GM21381 (cell line): Measurements from ENCODE around the gene PTTG1.
"Not testable (repeated sequence)": the region's sequence is repeated elsewhere in the genome, so short reads cannot be mapped to it uniquely, and the experiment has no call there.

Source experiments
- ATAC-seq: cut with Tn5 transposase; IDR thresholded peaks from one replicate; pipeline ENCODE4 v1.9.1; 2021; ENCODE audit warnings: mild to moderate bottlenecking, moderate library complexity; ENCODE audit not compliant: unreplicated experiment

The PTTG1 gene

GRCh38 chr5:160420331-160420610 lies 1.4 kb upstream of the PTTG1 start:
- no peak for ATAC-seq

DNA sequence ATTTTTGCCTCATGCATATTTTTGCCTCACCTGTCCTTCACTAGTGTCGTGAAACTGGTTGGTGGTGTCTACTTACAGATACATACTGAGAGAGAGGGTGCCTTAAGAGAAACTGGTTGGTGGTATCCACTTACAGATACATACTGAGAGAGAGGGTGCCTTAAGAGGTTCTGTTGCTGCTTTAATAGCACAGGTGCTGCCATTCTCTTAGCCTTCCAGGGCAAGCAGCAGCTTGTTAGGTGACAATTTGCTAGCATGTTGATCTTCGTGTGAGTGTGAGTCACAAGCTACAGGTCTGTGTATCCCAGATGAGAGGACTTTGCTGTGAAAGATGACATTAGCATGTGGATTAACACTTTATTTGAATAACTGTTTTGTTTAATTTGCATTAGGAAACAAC lies 1.4 kb downstream of the PTTG1 start:
- no peak for ATAC-seq

DNA sequence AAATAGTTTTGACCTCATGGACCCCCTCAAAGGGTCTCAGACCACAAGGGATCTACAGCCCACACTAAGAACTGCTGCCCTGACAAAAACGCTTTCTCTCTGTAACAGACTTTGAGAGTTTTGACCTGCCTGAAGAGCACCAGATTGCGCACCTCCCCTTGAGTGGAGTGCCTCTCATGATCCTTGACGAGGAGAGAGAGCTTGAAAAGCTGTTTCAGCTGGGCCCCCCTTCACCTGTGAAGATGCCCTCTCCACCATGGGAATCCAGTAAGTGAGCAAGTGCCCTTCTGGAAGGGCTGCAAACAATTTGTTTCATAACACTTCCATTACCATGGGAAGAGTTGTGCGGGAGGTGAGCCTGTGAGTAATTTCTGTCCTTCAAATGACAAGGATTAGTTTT lies 6.0 kb downstream of the PTTG1 start:
- ATAC-seq: no peak

GRCh38 chr5:160432196-160432595 lies 10.5 kb downstream of the PTTG1 start:
- ATAC-seq: no peak

DNA sequence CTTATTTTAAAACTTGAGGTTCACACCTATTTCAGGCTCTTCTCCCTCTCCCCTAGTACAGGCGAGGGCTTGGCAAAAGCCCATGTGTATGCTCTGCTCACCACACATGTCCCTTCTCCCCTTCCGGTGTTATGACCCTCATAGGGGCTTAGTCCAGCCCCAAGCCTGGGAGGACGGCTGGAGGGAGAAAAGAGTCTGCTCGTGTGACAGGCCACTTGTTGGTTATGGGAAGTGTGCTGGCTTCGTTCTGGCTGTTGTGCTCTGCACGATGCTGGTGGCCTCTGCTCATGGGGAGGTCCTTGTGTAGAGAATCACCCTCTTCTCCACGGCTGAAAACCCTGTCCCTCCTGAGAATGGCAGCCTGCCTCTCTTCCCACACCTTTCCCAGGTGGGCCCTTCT lies 11.1 kb downstream of the PTTG1 start:
- no peak for ATAC-seq

- ATAC-seq: peak; percentile 77
These were observed 12.4 kb downstream of the PTTG1 start for GRCh38 chr5:160434022-160434531.

DNA sequence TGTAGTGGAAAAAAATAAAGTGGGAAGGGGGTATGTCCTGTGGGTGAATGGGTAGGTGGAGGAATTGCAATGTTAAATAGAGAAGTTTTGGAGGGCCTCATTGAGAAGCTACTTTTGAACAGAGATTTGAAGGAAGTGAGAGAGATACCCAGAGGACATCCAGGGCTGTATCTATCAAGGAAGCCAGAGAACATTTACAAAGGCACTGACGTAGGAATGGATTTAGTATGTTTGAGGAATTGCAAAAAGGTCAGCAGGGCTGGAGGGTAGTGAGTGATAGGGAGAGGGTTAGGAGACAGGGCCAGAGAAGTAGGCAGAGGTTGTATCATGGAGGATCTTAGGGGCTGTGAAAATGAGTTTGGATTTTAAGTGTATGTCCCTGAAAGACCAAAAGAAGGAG lies 13.9 kb downstream of the PTTG1 start:
- ATAC-seq: no peak

- no peak for ATAC-seq
These were observed 14.4 kb downstream of the PTTG1 start for GRCh38 chr5:160436017-160436416.

DNA sequence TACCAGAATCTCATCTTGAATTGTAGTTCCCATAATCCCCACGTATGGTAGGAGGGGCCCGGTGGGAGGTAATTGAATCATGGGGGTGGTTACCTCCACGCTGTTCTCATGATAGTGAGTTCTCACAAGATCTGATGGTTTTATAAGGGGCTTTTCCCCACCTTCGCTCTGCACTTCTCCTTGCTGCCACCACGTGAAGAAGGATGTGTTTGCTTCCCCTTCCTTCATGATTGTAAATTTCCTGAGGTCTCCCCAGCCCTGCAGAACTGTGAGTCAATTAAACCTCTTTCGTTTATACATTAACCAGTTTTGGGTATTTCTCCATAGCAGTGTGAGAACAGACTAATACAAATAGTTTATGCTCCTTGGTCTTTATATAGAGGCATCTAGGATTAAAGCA lies 15.0 kb downstream of the PTTG1 start:
- not testable (repeated sequence) for ATAC-seq

DNA sequence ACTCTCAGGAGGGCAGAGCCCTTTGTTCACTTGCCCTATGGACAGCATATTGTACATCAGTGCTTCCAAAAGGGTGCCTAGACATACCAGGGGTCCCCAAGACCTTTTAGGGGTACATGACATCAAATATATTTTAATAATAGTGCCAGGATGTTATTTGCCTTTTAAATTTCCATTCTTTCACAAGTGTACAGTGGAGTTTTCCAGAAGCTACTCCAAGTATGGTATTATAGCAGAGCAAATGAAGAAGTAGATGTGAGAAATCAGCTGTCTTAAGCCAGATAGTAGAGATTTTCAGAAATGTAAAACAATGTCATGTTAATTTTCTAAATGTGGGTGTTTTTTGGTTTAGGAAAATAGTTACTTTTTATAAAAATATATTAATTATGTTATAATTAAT lies 15.6 kb downstream of the PTTG1 start:
- no peak for ATAC-seq

DNA sequence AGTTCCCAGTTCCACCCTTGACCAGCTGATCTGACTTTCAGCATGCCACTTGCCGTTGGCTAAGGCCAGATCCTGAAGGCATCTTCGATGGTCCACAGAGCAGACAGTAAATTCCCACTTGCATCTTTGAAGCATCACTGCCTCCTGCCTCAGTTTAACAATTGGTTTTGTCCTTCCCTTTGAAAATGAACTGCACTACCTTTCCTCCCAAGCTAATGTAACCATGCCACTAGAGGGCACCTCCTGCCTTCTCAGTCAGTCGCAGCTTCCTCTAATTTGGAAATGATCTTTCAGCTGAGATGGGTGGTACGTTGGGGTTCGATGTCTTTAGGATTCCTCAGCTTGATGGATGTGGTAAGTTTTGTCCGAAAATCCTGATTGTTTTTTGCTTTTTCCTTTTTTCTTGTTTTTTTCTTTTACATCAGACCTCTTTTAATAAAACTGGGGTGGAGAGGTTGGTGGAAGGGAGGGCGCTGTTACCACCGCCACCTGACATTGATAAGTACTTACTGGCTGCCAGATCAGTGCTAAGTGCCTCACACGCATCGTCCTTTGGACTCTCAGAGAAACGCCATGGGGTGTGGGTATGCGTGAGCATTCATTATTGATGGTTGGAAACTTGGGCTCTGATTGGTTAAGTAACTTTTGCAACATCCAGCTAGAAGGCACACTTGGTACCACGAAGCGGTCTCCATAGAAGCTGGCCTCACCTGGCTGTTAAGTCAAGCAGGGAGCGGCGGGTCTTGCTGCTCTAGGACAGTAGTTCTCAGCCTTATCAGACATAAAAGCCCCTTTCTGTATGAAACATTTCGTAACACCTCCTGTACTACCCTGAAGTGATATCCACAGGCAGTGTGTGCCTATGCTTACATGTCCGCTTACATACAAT lies 16.9 kb downstream of the PTTG1 start:
- ATAC-seq: peak; percentile 31

GRCh38 chr5:160439205-160439600 lies 17.5 kb downstream of the PTTG1 start:
- peak; percentile 59 for ATAC-seq

GRCh38 chr5:160441311-160441781 lies 19.7 kb downstream of the PTTG1 start:
- ATAC-seq: peak; percentile 24

GRCh38 chr5:160442824-160443431 lies 21.3 kb downstream of the PTTG1 start:
- ATAC-seq: no peak

DNA sequence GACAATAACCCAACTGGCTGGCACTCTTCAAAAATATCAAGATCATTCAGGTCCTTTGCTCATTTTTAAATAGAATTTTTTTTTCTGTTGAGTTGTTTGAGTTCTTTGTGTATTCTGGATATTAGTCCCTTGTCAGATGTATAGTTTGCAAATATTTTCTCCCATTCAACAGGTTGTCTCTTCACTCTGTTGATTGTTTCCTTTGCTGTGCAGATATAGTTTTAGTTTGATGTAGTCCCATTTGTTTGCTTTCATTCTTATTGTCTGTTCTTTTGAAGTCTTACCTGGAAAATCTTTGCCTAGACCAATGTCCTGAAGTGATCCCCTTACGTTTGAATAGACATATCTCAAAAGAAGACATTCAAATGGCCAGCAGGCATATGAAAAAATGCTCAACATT lies 22.8 kb downstream of the PTTG1 start:
- ATAC-seq: no peak

DNA sequence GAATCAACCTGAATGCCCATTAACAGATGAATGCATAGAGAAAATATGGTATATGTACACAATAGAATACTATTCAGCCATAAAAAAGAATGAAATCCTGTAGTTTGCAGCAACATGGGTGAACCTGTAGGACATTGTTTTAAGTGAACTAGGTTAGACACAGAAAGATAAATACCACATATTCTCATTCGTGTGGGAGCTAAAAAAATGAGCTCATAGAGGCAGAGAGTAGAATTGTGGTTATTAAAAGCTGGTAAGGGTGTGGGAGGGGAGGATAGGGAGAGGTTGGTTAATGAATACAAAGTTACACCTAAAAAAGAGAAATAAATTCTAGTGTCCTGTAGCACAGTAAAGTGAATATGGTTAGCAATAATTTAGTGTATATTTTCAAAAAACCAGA lies 23.5 kb downstream of the PTTG1 start:
- peak; percentile 39 for ATAC-seq

DNA sequence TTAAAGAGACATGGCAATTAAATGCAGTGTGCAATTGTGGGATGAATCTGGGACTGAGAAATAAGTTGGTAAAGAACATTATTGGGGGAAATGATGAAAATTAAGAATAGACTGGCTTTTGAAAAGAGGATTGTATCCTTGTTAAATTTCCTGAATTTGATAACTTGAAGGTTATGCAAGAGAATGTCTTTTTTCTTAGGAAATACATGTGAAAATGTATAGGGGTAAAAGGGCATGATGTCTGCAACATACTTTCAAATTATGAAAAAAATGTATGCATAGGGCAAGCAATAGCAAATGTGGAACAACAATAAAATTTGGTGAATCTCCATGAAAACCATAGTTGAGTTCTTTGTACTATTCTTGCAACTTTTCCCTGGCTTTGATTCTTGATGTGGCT lies 24.1 kb downstream of the PTTG1 start:
- ATAC-seq: no peak

DNA sequence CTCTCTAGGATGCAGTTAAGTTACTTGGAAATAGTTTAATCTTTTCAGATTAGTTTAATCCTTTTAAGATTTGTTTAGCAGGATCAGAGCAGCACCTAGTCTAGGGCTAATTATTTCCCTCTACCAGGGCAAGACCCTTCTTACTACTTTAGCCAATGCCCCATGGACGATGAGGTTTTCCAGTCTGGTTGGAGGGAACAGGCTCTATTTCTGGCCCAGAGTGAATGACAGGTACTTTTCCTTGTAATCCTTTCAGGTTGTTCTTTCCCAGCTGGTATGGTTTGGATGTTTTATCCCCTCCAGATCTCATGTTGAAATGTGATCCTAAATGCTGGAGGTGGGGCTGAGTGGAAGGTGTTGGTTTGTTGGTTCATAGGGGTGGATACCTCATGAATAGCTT lies 27.2 kb downstream of the PTTG1 start:
- ATAC-seq: no peak

DNA sequence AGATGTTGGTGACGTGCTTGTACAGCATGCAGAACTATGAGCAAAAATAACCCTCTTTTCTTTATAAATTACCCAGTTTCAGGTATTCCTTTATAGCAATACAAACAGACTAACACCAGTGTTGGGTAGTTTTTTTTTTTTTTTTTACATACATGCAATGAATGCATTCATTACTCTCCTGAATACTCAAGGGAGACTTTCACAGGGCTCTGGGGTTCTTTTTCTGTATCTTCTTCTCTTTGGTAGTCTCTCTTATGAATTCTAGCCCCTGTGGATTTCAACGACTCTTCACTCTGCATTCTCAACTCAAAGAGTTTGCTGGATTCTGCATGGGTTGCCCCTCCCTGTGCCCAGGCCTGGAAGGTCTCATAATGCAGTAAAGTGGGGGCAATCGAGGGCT lies 27.8 kb downstream of the PTTG1 start:
- no peak for ATAC-seq

- ATAC-seq: no peak
These were observed 28.7 kb downstream of the PTTG1 start for GRCh38 chr5:160450164-160450932.

DNA sequence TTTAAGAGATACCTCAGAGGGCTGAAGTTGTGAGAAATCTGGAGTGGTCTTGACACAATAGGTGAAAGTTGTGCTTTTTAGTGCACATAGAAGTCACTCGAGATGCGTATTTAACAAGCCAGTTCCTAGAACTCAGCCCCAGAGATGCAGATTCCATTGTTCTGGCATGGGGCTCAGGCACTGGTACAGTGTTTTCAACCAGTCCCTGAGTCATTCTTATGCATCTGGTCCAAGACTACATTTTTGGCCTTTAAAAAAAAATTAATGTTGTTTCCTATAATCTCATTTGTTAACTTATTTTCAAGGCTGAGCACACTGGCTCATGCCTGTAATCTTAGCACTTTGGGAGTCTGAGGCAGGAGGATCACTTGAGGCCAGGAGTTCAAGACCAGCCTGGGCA lies 29.6 kb downstream of the PTTG1 start:
- no peak for ATAC-seq

DNA sequence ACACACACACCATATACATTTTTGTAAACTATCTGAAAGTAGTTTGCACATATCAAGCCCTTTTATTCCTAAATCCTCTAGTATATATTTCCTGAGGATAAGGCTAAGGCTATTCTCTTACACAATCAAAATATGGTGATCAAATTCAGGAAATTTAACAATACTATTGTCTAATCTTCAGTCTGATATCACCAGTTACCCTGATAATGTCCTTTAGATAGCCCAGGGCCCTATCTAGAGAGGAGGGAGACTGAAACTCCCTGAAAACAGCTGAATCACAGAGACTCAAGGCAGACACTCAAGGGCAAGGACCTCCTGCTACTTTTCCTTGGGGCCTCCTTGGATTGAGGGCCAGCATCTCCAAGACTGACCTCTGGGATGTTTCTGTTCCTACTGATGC lies 30.4 kb downstream of the PTTG1 start:
- ATAC-seq: no peak
